NCI-H524 (cell line): ENCODE data around the gene SAAL1.

Experiments used
- DNase-seq, 2 experiments: peaks; one replicate each; lab custom pipeline; 2025; lab: John Stamatoyannopoulos, UW

Gene SAAL1

GRCh38 chr11:18081551-18081950 lies 24.3 kb downstream of the SAAL1 start:
- DNase-seq: no peak

- no peak for DNase-seq
Measured at GRCh38 chr11:18080451-18080850, 25.4 kb downstream of the SAAL1 start.

- no peak for DNase-seq
Measured at GRCh38 chr11:18078909-18079308, 27.0 kb downstream of the SAAL1 start.

GRCh38 chr11:18075444-18075843 lies 30.4 kb downstream of the SAAL1 start:
- no peak for DNase-seq

- no peak for DNase-seq
Measured at GRCh38 chr11:18071098-18071705, 34.7 kb downstream of the SAAL1 start.

GRCh38 chr11:18067372-18067771 lies 38.5 kb downstream of the SAAL1 start:
- no peak for DNase-seq

GRCh38 chr11:18066626-18067025 lies 39.3 kb downstream of the SAAL1 start:
- DNase-seq: peak in 1 of 2 experiments; percentile 20

GRCh38 chr11:18065572-18065971 lies 40.3 kb downstream of the SAAL1 start:
- DNase-seq: no peak

GRCh38 chr11:18064450-18065054 lies 41.3 kb downstream of the SAAL1 start:
- DNase-seq: peak in 1 of 2 experiments; percentile 56

- DNase-seq: peak; percentile 77 to 95
Measured at GRCh38 chr11:18063862-18064434, 41.9 kb downstream of the SAAL1 start.

- DNase-seq: peak; percentile 35 to 51
Measured at GRCh38 chr11:18063125-18063524, 42.8 kb downstream of the SAAL1 start.

GRCh38 chr11:18061351-18061750 lies 44.5 kb downstream of the SAAL1 start:
- DNase-seq: no peak

GRCh38 chr11:18056561-18057181 lies 49.2 kb downstream of the SAAL1 start:
- DNase-seq: no peak

GRCh38 chr11:18054511-18055103 lies 51.3 kb downstream of the SAAL1 start:
- DNase-seq: no peak

- no peak for DNase-seq
Measured at GRCh38 chr11:18050848-18051247, 55.0 kb downstream of the SAAL1 start.

- DNase-seq: peak; percentile 36 to 49
Measured at GRCh38 chr11:18046116-18046777, 59.6 kb downstream of the SAAL1 start, which contains the start of gene TPH1. TPH1 (minus strand) TSS chr11:18046269; CDS start chr11:18040762, 5,507 bp downstream.

GRCh38 chr11:18036456-18036855 lies 69.4 kb downstream of the SAAL1 start:
- peak; percentile 45 to 92 for DNase-seq
